Measurements from ENCODE around the gene IBTK. TPM values are rescaled to one million over a fixed set of nuclear protein-coding genes. Genes with fewer than 3 reads are reported as not detected.

The IBTK gene
- total and polyA plus RNA-seq, 10 donors: 14.6 to 36.6 (median 28.9) TPM

DNA sequence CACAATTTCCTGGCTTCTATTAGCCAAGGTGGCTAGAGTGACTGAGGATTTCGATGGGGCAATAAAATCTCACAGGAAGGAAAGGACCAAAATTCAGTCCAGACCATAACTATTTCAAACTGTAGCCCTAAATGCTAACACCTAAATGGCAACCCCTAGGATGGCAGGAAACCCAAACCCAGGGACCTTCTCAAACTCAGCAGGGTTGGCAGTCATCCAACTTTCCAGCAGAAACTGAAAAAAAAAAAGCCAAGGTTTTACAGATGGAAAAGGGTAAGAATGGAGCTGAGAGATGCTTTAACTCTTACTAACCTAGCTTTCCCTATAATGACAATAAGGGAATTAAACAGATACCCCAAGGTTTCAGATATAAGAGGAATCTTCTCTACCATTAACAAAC lies 10.5 kb downstream of the IBTK start:
- H3K4me3 ChIP-seq: no peak overlapping the region
- 19 to 33% (median 21%) methylated on average over 1 of the region's 1 CpG for WGBS, 5 donors
- H3K27me3 ChIP-seq (replicated peaks in 1 of 7): no peaks in the 10 kb centered on the region
- no peak for DNase-seq
- H3K9me3 ChIP-seq: no peaks in the 10 kb centered on the region
- peaks cover 0 to 26% (median 8%) of the 10 kb centered on the region in 6 donors for H3K4me1 ChIP-seq
- TF ChIP-seq POLR2A (IDR thresholded peaks at IDR 0.05): no peak
- TF ChIP-seq POLR2AphosphoS5 (IDR thresholded peaks at IDR 0.05): no peak
- TF ChIP-seq, protein P1, sequence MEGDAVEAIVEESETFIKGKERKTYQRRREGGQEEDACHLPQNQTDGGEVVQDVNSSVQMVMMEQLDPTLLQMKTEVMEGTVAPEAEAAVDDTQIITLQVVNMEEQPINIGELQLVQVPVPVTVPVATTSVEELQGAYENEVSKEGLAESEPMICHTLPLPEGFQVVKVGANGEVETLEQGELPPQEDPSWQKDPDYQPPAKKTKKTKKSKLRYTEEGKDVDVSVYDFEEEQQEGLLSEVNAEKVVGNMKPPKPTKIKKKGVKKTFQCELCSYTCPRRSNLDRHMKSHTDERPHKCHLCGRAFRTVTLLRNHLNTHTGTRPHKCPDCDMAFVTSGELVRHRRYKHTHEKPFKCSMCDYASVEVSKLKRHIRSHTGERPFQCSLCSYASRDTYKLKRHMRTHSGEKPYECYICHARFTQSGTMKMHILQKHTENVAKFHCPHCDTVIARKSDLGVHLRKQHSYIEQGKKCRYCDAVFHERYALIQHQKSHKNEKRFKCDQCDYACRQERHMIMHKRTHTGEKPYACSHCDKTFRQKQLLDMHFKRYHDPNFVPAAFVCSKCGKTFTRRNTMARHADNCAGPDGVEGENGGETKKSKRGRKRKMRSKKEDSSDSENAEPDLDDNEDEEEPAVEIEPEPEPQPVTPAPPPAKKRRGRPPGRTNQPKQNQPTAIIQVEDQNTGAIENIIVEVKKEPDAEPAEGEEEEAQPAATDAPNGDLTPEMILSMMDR (IDR thresholded peaks at IDR 0.05 in 8 of 11, conservative IDR thresholded peaks at IDR 0.05 in 3 of 11): no peak
- H3K27ac ChIP-seq: no peak overlapping the region
- peaks cover 0 to 81% (median 31%) of the 10 kb centered on the region in 6 donors for H3K36me3 ChIP-seq
- intact Hi-C loops (cut with DNase I; ENCODE audit: low total_unique reads): no loop called here

DNA sequence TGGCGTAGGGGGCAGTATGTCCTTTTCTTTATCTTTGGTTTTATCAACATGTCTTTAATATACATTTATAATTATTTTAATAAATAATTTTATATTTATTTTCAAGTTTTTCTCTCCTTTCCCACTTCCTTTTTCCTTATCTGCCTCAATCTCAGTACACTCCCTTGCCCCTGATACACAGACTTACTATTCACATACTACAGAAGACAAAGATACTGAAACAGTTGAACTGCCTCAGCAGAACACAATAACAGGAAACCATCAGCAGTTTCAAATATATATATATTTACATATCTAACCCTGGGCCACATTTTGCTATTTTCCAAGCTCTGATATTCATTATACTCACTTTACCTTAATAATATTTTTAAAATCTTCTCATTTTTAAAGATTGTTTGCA lies 19.8 kb downstream of the IBTK start:
- intact Hi-C loops (cut with DNase I; ENCODE audit: low total_unique reads): no loop called here
- H3K4me1 ChIP-seq: peaks cover 0 to 8% (median 0%) of the 10 kb centered on the region in 6 donors
- WGBS, 5 donors: 91 to 95% (median 93%) methylated on average over 1 of the region's 1 CpG
- no peak for TF ChIP-seq POLR2AphosphoS5 (IDR thresholded peaks at IDR 0.05)
- TF ChIP-seq, protein P1 (IDR thresholded peaks at IDR 0.05 in 8 of 11, conservative IDR thresholded peaks at IDR 0.05 in 3 of 11): no peak
- no peak for TF ChIP-seq POLR2A (IDR thresholded peaks at IDR 0.05)
- no peaks in the 10 kb centered on the region for H3K9me3 ChIP-seq
- no peak overlapping the region for H3K4me3 ChIP-seq
- no peak for DNase-seq
- H3K27me3 ChIP-seq (replicated peaks in 1 of 7): no peaks in the 10 kb centered on the region
- peaks cover 3 to 95% (median 55%) of the 10 kb centered on the region in 6 donors for H3K36me3 ChIP-seq
- no peak overlapping the region for H3K27ac ChIP-seq

DNA sequence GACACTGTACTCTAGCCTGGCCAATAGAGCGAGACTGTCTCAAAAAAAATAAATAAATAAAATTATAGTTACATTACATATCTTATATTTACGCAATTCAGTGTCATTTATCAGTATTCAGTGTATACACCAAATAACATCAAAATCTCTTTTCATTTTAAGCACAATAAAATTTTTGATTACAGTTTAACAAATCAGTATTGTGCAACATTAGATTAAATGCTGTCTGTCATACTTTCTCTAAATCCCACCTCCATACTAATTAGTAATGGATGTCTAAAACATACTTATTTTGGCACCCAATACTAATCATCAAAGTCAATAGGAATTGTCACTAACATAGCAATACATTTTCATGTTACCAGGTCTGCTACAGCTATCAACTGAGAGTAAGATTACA lies 27.4 kb downstream of the IBTK start:
- H3K9me3 ChIP-seq: no peaks in the 10 kb centered on the region
- no peaks in the 10 kb centered on the region for H3K27me3 ChIP-seq (replicated peaks in 1 of 7)
- no peak for TF ChIP-seq POLR2AphosphoS5 (IDR thresholded peaks at IDR 0.05)
- no peak for TF ChIP-seq POLR2A (IDR thresholded peaks at IDR 0.05)
- TF ChIP-seq, protein P1 (IDR thresholded peaks at IDR 0.05 in 8 of 11, conservative IDR thresholded peaks at IDR 0.05 in 3 of 11): no peak
- peaks cover 6 to 100% (median 68%) of the 10 kb centered on the region in 6 donors for H3K36me3 ChIP-seq
- no peaks in the 10 kb centered on the region for H3K4me1 ChIP-seq
- intact Hi-C loops (cut with DNase I; ENCODE audit: low total_unique reads): no loop called here
- no peak overlapping the region for H3K4me3 ChIP-seq
- 95 to 99% (median 97%) methylated on average over 2 of the region's 2 CpGs for WGBS, 5 donors
- H3K27ac ChIP-seq: no peak overlapping the region
- DNase-seq: no peak

DNA sequence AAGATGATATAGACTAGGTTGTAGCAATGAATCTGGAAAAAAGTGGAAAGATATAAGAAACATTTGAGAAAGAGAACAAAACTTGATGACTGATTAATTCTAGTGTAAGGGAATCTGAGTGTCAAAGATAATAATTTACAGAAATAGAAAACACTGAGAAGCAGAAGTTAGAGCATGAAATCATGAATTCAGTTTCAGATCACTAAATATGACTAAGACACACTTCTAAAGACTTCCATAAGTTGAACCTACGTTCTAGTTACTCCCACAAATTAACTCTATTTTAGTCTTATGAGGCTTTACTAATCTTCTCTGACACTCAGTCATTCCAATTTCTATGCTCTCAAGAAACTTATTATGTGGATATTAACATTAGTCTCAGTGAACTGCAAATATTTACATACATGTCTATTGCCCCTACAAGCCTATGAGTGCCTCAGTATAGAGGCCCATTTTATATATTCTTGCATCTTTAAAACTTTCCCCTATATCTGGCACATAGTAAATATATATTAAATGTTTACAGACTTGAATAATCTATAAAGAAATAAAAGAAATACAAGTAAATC lies 30.4 kb downstream of the IBTK start:
- intact Hi-C loops (cut with DNase I; ENCODE audit: low total_unique reads): no loop called here
- DNase-seq: no peak
- no peak overlapping the region for H3K27ac ChIP-seq
- H3K27me3 ChIP-seq (replicated peaks in 1 of 7): no peaks in the 10 kb centered on the region
- H3K9me3 ChIP-seq: no peaks in the 10 kb centered on the region
- H3K4me3 ChIP-seq: no peak overlapping the region
- TF ChIP-seq POLR2AphosphoS5 (IDR thresholded peaks at IDR 0.05) (no peak), POLR2A (IDR thresholded peaks at IDR 0.05) (no peak)
- TF ChIP-seq, protein P1 (IDR thresholded peaks at IDR 0.05 in 8 of 11, conservative IDR thresholded peaks at IDR 0.05 in 3 of 11): no peak
- no peaks in the 10 kb centered on the region for H3K4me1 ChIP-seq
- peaks cover 3 to 100% (median 66%) of the 10 kb centered on the region in 6 donors for H3K36me3 ChIP-seq
- WGBS, 5 donors: 33 to 79% (median 59%) methylated on average over 1 of the region's 1 CpG
